HUDEP-2 (cell line): ENCODE results near the gene SKIC2.

ENCODE experiments used
- DNase-seq, 76 experiments: peaks; one replicate each; lab custom pipeline; 2025; ENCODE audit not compliant: unreplicated experiment in 76 of 76; lab: John Stamatoyannopoulos, UW

Gene SKIC2

DNA sequence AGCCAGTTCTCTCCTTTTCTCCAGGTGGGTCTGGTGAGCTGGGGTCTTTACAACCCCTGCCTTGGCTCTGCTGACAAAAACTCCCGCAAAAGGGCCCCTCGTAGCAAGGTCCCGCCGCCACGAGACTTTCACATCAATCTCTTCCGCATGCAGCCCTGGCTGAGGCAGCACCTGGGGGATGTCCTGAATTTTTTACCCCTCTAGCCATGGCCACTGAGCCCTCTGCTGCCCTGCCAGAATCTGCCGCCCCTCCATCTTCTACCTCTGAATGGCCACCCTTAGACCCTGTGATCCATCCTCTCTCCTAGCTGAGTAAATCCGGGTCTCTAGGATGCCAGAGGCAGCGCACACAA is 13.8 kb upstream of the SKIC2 start:
- no peak for DNase-seq

DNA sequence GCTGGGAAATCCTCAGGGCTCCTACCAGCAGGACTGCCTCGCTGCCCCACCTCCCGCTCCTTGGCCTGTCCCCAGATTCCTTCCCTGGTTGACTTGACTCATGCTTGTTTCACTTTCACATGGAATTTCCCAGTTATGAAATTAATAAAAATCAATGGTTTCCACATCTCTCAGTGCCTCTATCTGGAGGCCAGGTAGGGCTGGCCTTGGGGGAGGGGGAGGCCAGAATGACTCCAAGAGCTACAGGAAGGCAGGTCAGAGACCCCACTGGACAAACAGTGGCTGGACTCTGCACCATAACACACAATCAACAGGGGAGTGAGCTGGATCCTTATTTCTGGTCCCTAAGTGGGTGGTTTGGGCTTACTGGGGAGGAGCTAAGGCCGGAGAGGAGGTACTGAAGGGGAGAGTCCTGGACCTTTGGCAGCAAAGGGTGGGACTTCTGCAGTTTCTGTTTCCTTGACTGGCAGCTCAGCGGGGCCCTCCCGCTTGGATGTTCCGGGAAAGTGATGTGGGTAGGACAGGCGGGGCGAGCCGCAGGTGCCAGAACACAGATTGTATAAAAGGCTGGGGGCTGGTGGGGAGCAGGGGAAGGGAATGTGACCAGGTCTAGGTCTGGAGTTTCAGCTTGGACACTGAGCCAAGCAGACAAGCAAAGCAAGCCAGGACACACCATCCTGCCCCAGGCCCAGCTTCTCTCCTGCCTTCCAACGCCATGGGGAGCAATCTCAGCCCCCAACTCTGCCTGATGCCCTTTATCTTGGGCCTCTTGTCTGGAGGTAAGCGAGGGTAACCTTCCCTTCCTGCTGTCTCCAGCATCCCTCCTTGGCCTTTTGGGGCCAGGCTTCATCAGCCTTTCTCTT is 13.2 kb upstream of the SKIC2 start, which contains the start of gene CFB:
Gene CFB, plus strand, starts transcription at position 589 of the 863 bp plus-strand sequence. Its CDS starts 127 bp downstream, at position 716.
- no peak for DNase-seq

DNA sequence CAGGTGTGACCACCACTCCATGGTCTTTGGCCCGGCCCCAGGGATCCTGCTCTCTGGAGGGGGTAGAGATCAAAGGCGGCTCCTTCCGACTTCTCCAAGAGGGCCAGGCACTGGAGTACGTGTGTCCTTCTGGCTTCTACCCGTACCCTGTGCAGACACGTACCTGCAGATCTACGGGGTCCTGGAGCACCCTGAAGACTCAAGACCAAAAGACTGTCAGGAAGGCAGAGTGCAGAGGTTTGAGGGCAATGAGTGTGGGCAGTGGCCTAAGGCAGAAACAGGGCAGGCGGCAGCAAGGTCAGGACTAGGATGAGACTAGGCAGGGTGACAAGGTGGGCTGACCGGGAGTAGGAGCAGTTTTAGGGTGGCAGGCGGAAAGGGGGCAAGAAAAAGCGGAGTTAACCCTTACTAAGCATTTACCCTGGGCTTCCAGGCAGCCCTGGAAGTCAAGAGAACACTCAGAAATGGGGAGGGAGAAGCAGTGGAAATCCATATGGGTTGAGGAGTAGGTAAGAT is 12.5 kb upstream of the SKIC2 start:
- DNase-seq: no peak

DNA sequence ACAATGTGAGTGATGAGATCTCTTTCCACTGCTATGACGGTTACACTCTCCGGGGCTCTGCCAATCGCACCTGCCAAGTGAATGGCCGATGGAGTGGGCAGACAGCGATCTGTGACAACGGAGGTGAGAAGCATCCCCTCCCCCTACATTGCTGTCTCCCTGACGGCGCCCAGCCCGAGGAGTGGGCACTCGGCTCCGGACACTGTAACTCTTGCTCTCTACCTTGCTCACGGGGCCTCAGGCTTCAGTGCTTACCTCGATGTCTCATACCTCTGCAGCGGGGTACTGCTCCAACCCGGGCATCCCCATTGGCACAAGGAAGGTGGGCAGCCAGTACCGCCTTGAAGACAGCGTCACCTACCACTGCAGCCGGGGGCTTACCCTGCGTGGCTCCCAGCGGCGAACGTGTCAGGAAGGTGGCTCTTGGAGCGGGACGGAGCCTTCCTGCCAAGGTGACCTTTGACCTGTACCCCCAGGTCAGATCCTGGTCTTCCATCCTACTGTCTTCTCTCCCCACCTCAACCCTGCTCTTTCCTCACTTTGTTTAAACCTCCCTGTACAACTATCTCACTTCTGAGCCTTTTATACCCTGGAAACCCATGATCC is 11.8 kb upstream of the SKIC2 start:
- no peak for DNase-seq

DNA sequence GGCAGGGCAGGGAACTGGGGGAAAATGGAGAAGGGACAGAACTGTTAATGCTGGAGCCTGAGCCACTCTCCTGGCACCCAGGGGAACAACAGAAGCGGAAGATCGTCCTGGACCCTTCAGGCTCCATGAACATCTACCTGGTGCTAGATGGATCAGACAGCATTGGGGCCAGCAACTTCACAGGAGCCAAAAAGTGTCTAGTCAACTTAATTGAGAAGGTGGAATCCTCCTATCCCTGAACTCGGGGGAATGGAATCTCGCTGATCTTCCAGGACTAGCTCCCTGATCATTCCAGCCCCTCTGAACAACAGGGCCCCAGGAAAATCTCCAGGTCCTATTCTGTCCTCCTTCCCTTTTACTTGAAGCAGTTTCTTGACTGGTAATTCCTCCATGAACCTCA is 11.1 kb upstream of the SKIC2 start:
- no peak for DNase-seq

DNA sequence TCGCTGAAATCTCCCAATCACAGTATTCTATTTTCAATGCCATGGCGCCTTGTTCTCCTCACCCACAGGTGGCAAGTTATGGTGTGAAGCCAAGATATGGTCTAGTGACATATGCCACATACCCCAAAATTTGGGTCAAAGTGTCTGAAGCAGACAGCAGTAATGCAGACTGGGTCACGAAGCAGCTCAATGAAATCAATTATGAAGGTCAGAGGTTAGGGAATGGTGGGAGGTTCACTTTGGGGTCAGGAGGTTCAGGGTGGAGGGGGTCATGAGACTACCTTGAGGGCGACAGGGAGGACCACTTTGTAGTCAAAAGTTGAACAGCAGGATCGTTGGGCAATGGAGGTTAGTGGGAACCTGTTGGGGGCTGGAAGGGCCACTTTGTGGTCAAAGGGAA is 10.7 kb upstream of the SKIC2 start:
- no peak for DNase-seq

DNA sequence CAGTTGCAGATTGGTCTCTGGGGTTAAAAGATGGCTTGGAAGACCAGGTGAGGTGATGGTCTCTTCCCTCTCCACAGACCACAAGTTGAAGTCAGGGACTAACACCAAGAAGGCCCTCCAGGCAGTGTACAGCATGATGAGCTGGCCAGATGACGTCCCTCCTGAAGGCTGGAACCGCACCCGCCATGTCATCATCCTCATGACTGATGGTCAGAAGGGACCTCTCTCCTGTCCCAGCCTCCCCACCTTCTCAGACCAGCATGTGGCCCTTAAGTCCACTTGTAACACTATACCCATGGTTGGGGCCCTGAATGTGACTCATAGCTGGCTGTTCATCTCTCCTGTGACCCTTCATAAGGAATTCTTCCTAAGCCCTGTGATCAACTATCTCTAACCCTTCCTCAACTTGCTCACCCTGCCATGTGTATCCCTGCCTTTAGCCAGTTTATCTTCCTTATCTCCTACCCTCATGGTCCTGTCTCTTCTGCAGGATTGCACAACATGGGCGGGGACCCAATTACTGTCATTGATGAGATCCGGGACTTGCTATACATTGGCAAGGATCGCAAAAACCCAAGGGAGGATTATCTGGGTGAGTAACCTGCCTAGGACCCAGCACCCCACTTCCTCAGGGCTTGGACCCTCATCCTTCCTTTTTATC is 10.1 kb upstream of the SKIC2 start:
- peak in 11 of 76 experiments; percentile 11 to 42 (median 26) for DNase-seq

DNA sequence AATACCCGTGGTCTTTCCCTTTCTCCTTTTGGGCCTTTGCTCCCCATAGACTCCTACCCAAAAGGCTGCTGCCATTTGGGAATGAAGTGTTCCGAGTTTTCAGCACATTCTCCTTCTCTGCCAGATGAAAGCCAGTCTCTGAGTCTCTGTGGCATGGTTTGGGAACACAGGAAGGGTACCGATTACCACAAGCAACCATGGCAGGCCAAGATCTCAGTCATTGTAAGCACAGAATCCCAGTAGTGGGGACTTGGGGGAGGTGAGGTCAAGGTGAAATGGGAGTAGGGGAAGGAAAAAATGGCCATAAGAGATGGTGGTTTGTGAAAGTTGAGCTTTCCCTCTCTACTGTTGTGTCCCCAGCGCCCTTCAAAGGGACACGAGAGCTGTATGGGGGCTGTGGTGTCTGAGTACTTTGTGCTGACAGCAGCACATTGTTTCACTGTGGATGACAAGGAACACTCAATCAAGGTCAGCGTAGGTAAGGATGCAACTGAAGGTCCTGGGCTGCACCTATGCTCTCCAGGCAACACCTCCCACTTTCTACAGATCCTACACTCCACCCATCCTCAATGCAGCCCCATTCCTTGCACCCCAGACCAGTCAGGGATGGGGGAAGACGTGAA is 8.9 kb upstream of the SKIC2 start:
- no peak for DNase-seq

DNA sequence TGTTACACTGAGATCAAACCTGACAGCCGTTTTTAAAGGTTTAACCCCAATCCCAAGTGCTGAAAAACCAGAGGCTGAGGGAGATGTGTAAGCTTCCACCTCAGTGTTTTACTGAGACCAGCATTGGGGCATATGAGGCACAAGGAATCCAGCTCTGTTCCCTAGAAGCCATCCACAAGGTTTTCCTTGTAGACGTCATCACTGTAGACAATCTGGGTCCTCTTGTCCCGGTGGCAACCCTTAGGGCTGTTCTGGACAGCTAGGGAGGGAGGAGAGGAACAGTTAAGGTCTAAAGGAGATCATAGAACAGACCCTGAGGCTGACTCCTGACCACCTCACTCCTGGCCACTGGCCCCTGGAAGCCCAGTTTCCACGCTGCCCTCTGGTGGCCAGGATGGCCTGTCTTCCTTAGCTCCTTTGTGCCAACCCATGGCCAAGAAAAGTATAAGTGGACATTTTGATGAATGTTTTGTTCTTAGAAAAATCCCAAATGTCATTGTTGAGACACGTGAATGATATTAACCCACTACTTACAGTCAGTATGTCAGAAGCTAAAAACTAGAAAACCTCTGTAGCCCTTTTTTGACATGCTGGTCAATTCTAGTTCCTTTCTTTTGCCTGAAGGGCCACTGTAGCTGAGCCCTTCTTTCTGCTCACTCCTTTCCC is 6.7 kb upstream of the SKIC2 start:
- peak in 33 of 76 experiments; percentile 5 to 55 (median 25) for DNase-seq

DNA sequence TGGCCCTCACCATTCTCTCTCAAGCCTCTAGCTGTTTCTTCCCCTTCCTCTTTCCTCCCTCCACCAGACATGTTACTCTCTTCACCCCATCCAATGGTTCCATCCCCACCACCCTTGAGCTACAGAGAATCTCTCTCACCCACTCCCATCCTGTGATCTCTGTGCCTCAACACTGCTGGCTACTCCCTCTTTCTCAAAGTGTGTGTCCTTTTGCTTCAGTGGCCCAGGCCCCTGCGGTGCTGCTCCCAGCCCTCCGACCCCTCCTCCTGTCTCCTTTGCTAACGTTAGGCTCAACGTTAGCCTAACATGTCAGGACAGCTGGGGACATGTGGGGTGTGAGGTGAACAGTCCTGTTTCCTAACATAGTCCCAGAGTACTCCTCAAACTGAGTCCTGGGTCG is 6.1 kb upstream of the SKIC2 start:
- no peak for DNase-seq

DNA sequence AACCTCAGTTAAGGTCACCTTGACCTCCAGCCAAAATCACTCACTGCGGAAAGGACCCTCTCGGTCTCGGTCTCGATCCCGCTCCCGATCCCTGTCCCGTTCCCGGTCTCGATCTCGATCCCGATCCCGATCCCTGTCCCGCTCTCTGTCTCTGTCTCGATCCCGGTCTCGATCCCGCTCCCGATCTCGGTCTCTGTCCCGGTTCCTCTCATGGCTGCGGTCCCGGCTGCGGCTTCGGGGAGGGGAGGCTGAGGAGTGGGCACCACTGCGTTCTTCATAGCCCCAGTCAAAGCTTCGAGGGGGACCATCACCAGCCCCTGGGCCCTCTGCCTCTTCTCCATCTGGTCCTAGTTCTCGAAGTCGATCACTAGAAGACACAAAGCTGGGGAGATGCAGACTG is 4.5 kb upstream of the SKIC2 start:
- no peak for DNase-seq

DNA sequence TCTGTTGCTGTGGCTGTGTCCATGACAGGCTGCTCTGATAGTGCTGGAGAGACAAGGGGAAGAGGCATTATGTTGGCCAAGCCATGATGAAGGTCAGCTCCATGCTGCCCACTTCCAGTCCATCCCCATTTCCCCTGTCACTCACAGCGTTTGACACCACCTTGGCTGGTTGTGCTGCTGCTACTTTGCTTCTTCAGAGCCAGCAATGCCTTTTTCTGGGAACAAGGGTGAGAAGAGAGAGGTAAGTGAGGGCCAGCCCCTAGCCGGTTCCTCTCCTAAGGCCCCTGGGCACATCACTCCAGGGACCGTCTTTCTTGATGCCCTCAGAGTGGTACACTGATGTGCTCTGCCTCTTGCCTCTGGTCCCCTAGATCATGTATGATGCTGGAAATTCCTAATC is 2.2 kb upstream of the SKIC2 start:
- no peak for DNase-seq

DNA sequence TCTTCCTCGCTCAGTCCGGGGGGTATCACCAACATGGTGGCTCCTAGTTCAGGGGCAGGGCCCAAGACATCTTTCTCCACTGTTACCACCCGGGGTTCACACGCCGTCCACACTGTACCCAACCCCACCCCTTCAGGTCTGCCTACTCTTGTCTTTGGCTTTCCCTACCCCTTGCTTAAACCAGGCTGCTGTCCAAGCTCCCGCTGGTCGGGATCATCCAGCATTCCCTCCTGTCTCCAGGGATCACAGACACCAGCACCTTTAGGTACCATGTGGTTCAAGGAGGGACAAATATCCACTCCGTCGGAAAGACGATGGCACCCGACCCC is 599 bp upstream of the SKIC2 start:
- peak in 1 of 76 experiments; percentile 67 for DNase-seq

DNA sequence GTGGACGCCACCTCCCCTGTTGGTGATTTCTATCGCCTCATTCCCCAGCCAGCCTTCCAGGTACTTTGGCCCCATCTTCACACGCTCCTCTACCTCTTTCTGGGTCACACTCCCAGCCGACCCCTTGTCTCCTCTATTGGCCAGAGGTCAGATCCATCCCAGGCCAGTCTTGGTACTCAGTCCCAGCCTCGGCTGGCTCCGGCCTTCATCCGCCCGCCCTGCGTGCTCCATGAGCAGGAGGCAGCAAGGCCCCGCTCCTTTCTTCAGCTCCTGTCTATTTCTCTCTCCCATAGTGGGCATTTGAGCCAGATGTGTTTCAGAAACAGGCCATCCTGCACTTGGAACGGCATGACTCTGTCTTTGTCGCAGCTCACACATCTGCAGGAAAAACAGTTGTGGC is 2.6 kb downstream of the SKIC2 start:
- no peak for DNase-seq

DNA sequence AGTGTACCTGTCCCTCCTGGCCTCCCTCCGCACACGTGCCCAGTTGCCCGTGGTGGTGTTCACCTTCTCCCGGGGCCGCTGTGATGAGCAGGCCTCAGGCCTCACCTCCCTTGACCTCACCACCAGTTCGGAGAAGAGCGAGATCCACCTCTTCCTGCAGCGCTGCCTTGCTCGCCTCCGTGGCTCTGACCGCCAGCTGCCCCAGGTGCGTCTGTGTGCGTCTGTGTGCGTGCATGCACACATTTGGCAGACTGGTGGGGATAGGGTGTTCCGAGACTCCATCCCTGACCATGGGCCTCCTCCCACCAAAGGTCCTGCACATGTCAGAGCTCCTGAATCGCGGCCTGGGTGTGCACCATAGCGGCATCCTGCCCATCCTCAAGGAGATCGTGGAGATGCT is 4.9 kb downstream of the SKIC2 start:
- DNase-seq: no peak

DNA sequence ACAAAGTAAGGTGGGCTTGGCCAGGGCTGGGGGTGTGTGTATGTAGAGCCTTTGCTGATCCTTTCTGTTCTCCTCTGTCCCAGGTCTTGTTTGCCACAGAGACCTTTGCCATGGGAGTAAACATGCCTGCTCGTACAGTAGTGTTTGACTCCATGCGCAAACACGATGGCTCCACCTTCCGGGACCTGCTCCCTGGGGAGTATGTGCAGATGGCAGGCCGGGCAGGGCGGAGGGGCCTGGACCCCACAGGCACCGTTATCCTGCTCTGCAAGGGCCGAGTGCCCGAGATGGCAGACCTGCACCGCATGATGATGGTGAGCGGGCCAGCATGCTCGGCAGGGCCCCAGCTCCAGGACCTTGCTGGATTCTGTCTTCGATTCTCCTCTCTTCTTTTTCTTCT is 6.7 kb downstream of the SKIC2 start:
- no peak for DNase-seq

DNA sequence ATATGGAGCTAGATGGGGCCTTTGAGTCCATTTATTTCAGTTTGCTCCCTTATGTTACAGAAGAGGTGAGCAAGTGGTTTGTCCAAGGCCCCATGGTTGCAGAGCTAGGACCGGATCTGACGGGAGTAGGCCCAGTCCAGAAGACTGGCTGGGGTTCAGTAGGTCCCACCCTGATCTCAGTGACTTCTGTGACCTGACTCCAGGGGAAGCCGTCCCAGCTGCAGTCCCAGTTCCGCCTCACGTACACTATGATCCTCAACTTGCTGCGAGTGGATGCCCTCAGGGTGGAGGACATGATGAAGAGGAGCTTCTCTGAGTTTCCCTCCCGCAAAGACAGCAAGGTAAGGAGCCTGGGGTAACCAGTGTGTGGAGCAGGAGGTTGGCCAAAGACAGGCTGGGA is 7.5 kb downstream of the SKIC2 start:
- DNase-seq: no peak

DNA sequence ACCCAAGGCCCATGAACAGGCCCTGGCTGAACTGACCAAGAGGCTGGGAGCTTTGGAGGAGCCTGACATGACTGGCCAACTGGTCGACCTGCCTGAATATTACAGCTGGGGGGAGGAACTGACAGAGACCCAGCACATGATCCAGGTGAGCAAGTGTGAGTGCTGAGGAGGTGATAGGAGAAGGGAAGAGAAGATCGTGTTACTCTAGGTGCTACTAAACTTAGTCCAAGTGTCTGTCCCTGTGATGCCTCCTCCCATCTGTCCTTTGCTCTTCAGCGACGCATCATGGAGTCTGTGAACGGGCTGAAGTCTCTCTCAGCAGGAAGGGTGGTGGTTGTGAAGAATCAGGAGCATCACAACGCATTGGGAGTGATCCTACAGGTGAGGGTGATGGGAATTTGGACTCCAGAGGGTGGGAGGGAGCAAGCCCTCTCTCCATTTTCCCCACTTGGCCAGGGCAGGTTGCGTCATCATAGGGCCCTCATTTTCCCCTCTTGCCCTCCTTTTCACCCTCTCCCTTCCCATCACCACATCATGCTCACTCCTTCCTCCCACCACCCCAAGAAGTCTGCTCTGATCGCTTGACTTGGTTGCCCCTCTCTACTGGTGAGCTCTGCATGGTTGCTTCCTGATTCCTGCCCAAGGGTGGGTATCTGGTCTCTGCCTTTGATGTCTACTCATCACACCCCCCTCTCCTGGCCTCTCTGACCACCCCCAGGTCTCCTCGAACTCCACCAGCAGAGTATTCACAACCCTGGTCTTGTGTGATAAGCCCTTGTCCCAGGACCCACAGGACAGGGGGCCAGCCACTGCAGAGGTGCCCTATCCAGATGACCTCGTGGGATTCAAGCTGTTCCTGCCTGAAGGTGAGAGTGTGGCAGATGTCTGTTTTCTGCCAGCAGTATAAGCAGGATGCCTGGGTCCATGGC is 8.3 kb downstream of the SKIC2 start:
- DNase-seq: no peak

DNA sequence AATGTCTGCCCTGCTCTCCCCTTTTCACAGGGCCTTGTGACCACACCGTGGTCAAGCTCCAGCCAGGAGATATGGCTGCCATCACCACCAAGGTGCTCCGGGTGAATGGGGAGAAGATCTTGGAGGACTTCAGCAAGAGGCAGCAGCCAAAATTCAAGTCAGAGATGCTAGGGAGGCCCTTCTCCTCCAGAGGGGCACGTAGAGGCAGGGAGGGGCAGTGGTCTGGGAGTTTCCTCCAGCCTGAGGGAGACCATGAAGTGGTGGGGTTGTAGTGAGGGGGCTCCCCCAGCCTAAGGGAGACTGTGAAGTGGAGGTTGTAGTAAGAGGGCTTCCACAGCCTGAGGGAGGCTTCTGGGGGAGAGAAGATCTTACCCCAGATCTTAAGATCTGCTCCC is 8.9 kb downstream of the SKIC2 start:
- no peak for DNase-seq

DNA sequence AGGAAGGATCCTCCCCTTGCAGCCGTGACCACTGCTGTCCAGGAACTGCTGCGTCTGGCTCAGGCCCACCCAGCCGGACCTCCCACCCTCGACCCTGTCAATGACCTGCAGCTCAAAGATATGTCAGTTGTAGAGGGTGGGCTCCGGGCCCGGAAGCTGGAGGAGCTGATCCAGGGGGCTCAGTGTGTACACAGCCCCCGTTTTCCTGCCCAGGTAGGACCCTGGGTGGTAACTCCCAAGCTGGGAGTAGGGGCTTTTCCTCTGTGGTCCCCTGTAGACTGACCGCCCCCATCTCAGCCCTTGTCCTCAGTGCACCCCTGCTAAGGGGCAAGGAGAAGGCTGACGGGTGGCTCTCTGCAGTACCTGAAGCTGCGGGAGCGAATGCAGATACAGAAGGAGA is 9.4 kb downstream of the SKIC2 start:
- DNase-seq: no peak
